Measurements from ENCODE around the gene MTG2. TPM values are rescaled to one million over a fixed set of nuclear protein-coding genes. Genes with fewer than 3 reads are reported as not detected.

MTG2 gene
- polyA plus RNA-seq, 1 of the 3 experiments (the other 2 are of a cell fraction), result 42.9 TPM

- whole genome bisulfite sequencing (ENCODE audit: low lambda C conversion rate), result 97% methylated on average over 5 of the region's 10 CpGs
- Histone ChIP-seq H3K36me3 (replicated peaks in 1 of 2; ENCODE audit: control insufficient read depth in 1 of 2, insufficient read depth in 2 of 2, low read length in 1 of 2) (peaks cover 16 to 35% of the 10 kb centered on the region in 2 experiments), H3K27ac (ENCODE audit: low read depth in 2 of 2, low read length in 1 of 2) (no peak overlapping the region), H2AFZ (ENCODE audit: low read depth) (no peak overlapping the region), H3F3A (replicated peaks; ENCODE audit: insufficient read depth) (no peaks in the 10 kb centered on the region), H4K20me1 (ENCODE audit: insufficient read depth) (peaks cover 4% of the 10 kb centered on the region; the same call in 1 of the 2 replicates), H3K9me2 (no peaks in the 10 kb centered on the region), H3K9me3 (no peaks in the 10 kb centered on the region), H3K4me3 (ENCODE audit: low read depth in 2 of 2, low read length in 1 of 2) (no peak overlapping the region), H3K79me2 (ENCODE audit: insufficient read depth) (peaks cover 48% of the 10 kb centered on the region), H3K4me1 (ENCODE audit: control insufficient read depth in 1 of 2, insufficient read depth in 2 of 2, low read depth in 1 of 2, low read length in 1 of 2) (no peaks in the 10 kb centered on the region), H3K4me2 (no peak overlapping the region), H3K9ac (no peak overlapping the region), H3K27me3 (ENCODE audit: insufficient read depth) (no peaks in the 10 kb centered on the region)
- TF ChIP-seq GABPA (IDR thresholded peaks at IDR 0.05; ENCODE audit: low read depth) (no peak), REST (IDR thresholded peaks at IDR 0.05; ENCODE audit: low read depth, low read length) (no peak), JUND (IDR thresholded peaks at IDR 0.05) (no peak), TCF12 (IDR thresholded peaks at IDR 0.05) (no peak), RAD21 (IDR thresholded peaks at IDR 0.05; ENCODE audit: low read length) (no peak), IRF3 (IDR thresholded peaks at IDR 0.05; ENCODE audit: low read depth, low read length) (no peak), MXI1 (IDR thresholded peaks at IDR 0.05; ENCODE audit: low read depth, low read length) (no peak), FOSL2 (IDR thresholded peaks at IDR 0.05; ENCODE audit: borderline replicate concordance, low read depth) (no peak), EP300 (IDR thresholded peaks at IDR 0.05; ENCODE audit: borderline replicate concordance in 1 of 2, low read depth in 1 of 2, low read length in 1 of 2) (no peak), CTCF (IDR thresholded peaks at IDR 0.05) (no peak)
- CTCF ChIA-PET, result no interaction called here
- no peak for DNase-seq
- POLR2A ChIA-PET, result no interaction called here
Measured at GRCh38 chr20:62192635-62193034, 9.8 kb downstream of the MTG2 start.
